Natural killer cell (primary cell): ENCODE data around the gene CYTH1. TPM values are rescaled to one million over a fixed set of nuclear protein-coding genes. Genes with fewer than 3 reads are reported as not detected.
A peak's percentile ranks its signal among the peaks of the same experiment; 100 is the strongest.

ENCODE experiments used
- ATAC-seq, 3 donors: fragments of 150-1000 bp in 2 of 3; fragments of 200-7000 bp in 1 of 3; cut with Tn5 transposase; 1 replicate in 1 of 3; 2 replicates in 2 of 3; pipeline ENCODE4 v1.10.0; 2021; ENCODE audit warnings: mild to moderate bottlenecking in 2 of 3, moderate library complexity in 2 of 3
- DNase-seq, 2 donors: peaks; one replicate each; pipeline versions ENCODE4 v3.0.0 to v3.0.0-alpha.2; 2013 to 2021; ENCODE audit warnings: mixed read lengths in 1 of 2
- H3K27ac ChIP-seq: one replicate; pipeline ENCODE4 v1.5.1; 2013; ENCODE audit warnings: mild to moderate bottlenecking, low read length
- H3K27me3 ChIP-seq: one replicate; pipeline ENCODE4 v1.6.1; 2013; ENCODE audit warnings: low read length; ENCODE audit not compliant: control insufficient read depth, insufficient read depth
- H3K36me3 ChIP-seq: one replicate; pipeline ENCODE4 v1.6.1; 2013; ENCODE audit warnings: low read length; ENCODE audit not compliant: control insufficient read depth, insufficient read depth
- H3K4me1 ChIP-seq: one replicate; pipeline ENCODE4 v1.6.1; 2013; ENCODE audit warnings: low read length; ENCODE audit not compliant: control insufficient read depth, insufficient read depth
- H3K4me3 ChIP-seq: one replicate; pipeline ENCODE4 v1.5.1; 2013; ENCODE audit warnings: low read length
- H3K9me3 ChIP-seq: one replicate; pipeline ENCODE4 v1.6.1; 2013; ENCODE audit warnings: low read length; ENCODE audit not compliant: control insufficient read depth, insufficient read depth
- H3K27ac Mint-ChIP-seq, 2 donors: one replicate each; pipeline ENCODE4 v1.8.0; 2022; ENCODE audit warnings: mild to moderate bottlenecking in 2 of 2, mixed read lengths in 2 of 2, moderate library complexity in 1 of 2
- H3K27me3 Mint-ChIP-seq, 2 donors: one replicate each; pipeline ENCODE4 v1.8.0; 2022; ENCODE audit warnings: low read depth in 2 of 2, mixed read lengths in 2 of 2
- H3K36me3 Mint-ChIP-seq: one replicate; pipeline ENCODE4 v1.8.0; 2022; ENCODE audit warnings: mixed read lengths
- H3K4me1 Mint-ChIP-seq, 2 donors: one replicate each; pipeline ENCODE4 v1.8.0; 2022; ENCODE audit warnings: mixed read lengths in 2 of 2
- H3K4me3 Mint-ChIP-seq: one replicate; pipeline ENCODE4 v1.8.0; 2022; ENCODE audit warnings: mild to moderate bottlenecking, moderate library complexity, mixed read lengths
- H3K9me3 Mint-ChIP-seq, 2 donors: one replicate each; pipeline ENCODE4 v1.8.0; 2022; ENCODE audit warnings: mixed read lengths in 2 of 2
- CTCF ChIP-seq: fragments of 200-600 bp; IDR thresholded peaks from one replicate; pipeline ENCODE4 v1.8.0; 2022; ENCODE audit warnings: antibody characterized with exemption
- WGBS: methylation state at CpG from one replicate; pipeline ENCODE4 v1.1.7; 2013; ENCODE audit warnings: missing lambda C conversion rate; ENCODE audit not compliant: insufficient coverage; 5-methylcytosine and 5-hydroxymethylcytosine counted together
- intact Hi-C: fragments of 100-400 bp; cut with micrococcal nuclease; formaldehyde crosslinking; loops from one replicate; pipeline ENCODE4 v1.14.2; 2022
- total RNA-seq, 4 donors: library from RNA; stranded (reverse); fragments of 120-200 nt in 1 of 4; gene quantifications; one replicate each; pipeline versions ENCODE4 v1.2.3 to v1.2.4, GENCODE V29; 2013 to 2022

The CYTH1 gene
- total RNA-seq, 3 donors from 2014 or later (not counting 1 experiment from before 2014, with no cell fraction given), result 437 to 514 (median 457) TPM

- Histone ChIP-seq H3K9me3 (no peaks in the 10 kb centered on the region), H3K27ac (peak overlapping the region; percentile 91), H3K4me1 (peaks cover 77% of the 10 kb centered on the region), H3K36me3 (no peaks in the 10 kb centered on the region), H3K4me3 (no peak overlapping the region), H3K27me3 (no peaks in the 10 kb centered on the region)
- H3K36me3 Mint-ChIP-seq, result no peaks in the 10 kb centered on the region
- H3K4me3 Mint-ChIP-seq, result peak overlapping the region; percentile 74
- DNase-seq (peak in 1 of 2 donors; percentile 57), ATAC-seq (no peak)
- H3K27ac Mint-ChIP-seq, result peak overlapping the region in 1 of 2 donors; percentile 100
- WGBS, result 19% methylated on average over 4 of the region's 4 CpGs
- intact Hi-C loops, result loop anchor here (5.0 kb wide), 1 partner anchor 39 kb away; no protein-coding TSS in a partner anchor
- no peaks in the 10 kb centered on the region for H3K27me3 Mint-ChIP-seq
- no peak for TF ChIP-seq CTCF
- H3K9me3 Mint-ChIP-seq, result no peaks in the 10 kb centered on the region
- peaks cover 46 to 54% of the 10 kb centered on the region in 2 donors for H3K4me1 Mint-ChIP-seq
Observed at GRCh38 chr17:78777881-78778280, 4.2 kb downstream of the CYTH1 start.

- H3K36me3 Mint-ChIP-seq, result no peaks in the 10 kb centered on the region
- ATAC-seq (peak; percentile 58 to 71 (median 68)), DNase-seq (peak; percentile 64 to 75)
- H3K27ac Mint-ChIP-seq, result peak overlapping the region in 1 of 2 donors; percentile 100
- no peak for TF ChIP-seq CTCF
- no peaks in the 10 kb centered on the region for H3K9me3 ChIP-seq
- H3K27ac ChIP-seq, result peak overlapping the region; percentile 86
- H3K9me3 Mint-ChIP-seq, result no peaks in the 10 kb centered on the region
- H3K36me3 ChIP-seq, result no peaks in the 10 kb centered on the region
- peak overlapping the region; percentile 94 for H3K4me3 Mint-ChIP-seq
- intact Hi-C loops, result loop anchor here (2.0 to 5.0 kb wide), 3 partner anchors 16 to 42 kb away; no protein-coding TSS in a partner anchor
- peak overlapping the region; percentile 28 for H3K4me3 ChIP-seq
- H3K4me1 Mint-ChIP-seq, result peaks cover 54 to 61% of the 10 kb centered on the region in 2 donors
- peaks cover 92% of the 10 kb centered on the region for H3K4me1 ChIP-seq
- H3K27me3 Mint-ChIP-seq, result no peaks in the 10 kb centered on the region
- no peaks in the 10 kb centered on the region for H3K27me3 ChIP-seq
- under 1% methylated on average over 11 of the region's 12 CpGs for WGBS
Observed at GRCh38 chr17:78774956-78775571, 7.0 kb downstream of the CYTH1 start.

- no peak for TF ChIP-seq CTCF
- no peaks in the 10 kb centered on the region for H3K27me3 Mint-ChIP-seq
- ATAC-seq (peak in 2 of 3 donors; percentile 25 to 31), DNase-seq (peak in 1 of 2 donors; percentile 55)
- peak overlapping the region; percentile 28 for H3K4me3 ChIP-seq
- H3K4me1 Mint-ChIP-seq, result peaks cover 48 to 55% of the 10 kb centered on the region in 2 donors
- H3K27ac ChIP-seq, result peak overlapping the region; percentile 86
- 19% methylated on average over 2 of the region's 2 CpGs for WGBS
- no peaks in the 10 kb centered on the region for H3K27me3 ChIP-seq
- H3K4me1 ChIP-seq, result peaks cover 92% of the 10 kb centered on the region
- H3K9me3 ChIP-seq, result no peaks in the 10 kb centered on the region
- H3K36me3 Mint-ChIP-seq, result no peaks in the 10 kb centered on the region
- intact Hi-C loops, result loop anchor here (2.0 kb wide), 2 partner anchors 16 to 26 kb away; no protein-coding TSS in a partner anchor
- no peaks in the 10 kb centered on the region for H3K36me3 ChIP-seq
- peak overlapping the region in 1 of 2 donors; percentile 100 for H3K27ac Mint-ChIP-seq
- no peaks in the 10 kb centered on the region for H3K9me3 Mint-ChIP-seq
- peak overlapping the region; percentile 94 for H3K4me3 Mint-ChIP-seq
Observed at GRCh38 chr17:78774453-78774852, 7.6 kb downstream of the CYTH1 start.
